ENCODE measurements around the gene OR2F2. TPM values are rescaled to one million over a fixed set of nuclear protein-coding genes. Genes with fewer than 3 reads are reported as not detected.

Gene OR2F2
- total RNA-seq, 1 experiment from 2014 or later, result not detected

DNA sequence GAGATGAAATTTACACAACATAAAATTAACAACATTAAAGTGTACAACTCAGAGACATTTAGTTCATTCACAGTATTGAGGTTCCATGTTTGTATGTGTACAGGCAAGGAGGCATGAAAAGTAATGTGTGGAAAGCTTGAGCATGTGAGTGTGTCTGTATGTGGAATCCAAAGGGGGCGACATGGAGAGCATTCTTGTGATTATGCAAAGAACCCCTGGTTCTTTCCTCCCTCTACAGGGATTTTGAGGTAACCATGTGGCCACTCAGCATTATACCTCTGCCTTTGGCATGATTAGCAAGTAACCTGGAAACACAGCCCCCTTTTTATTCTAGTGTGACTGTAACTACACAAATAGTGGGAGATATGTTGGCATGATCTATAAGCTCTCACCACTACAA, 40.6 kb downstream of the OR2F2 start:
- peak; percentile 46 for DNase-seq (ENCODE audit: low spot score)

DNA sequence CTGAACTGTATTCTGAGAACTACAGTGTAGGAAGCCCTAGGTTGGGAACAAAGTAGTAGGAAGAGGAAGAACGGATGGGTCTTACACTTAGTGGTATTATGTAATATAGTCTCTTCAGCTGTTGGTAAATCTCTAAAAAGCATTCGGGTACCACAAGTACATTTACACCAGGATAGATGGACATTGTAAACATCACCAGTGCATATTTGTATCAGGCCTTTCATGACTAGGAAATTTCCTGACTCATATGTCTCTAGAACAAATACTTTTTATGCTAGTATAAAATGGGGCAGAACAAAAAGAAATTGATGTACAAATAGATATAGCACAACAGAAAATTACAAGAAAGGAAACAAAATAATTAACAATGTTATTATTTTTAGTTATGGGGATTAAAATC, 43.6 kb downstream of the OR2F2 start:
- no peak for DNase-seq (ENCODE audit: low spot score)

DNA sequence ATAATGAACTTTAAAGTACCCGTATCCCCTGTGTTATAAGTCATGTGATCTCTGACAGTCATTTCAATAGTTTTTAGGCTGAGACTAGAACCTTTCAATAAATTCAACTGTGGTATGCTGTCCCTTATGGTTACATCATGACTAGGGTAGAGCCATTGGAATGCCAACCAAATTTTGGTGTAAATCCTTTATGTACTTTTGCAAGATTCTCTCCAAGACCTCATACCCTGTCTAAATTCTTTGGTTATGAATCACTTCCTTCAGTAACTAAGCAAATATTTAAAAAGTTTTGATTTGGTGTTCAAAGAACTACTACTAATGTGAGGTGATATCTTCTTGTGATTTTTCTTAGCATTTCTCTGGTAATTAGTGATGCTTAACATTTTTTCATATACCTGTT, 44.3 kb downstream of the OR2F2 start:
- peak; percentile 22 for DNase-seq (ENCODE audit: low spot score)

DNA sequence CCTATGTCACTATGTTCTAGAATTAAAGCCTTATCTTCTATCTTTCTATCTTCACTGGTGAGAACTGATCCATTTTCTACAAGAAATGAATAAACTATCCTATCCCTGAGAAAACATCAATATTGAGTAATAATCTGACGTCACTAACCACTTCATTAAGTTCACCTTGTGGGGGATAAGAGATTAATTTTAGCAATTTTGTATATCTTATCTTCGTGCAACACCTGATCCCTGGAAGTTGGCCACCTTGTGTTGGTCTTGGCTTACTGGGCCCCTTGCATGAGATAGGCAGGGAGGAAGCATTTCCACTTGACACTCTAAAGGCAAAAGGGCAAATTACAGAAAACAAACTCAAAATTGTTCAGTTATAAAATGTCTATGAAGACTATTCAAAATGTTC, 45.0 kb downstream of the OR2F2 start:
- DNase-seq (ENCODE audit: low spot score), result peak; percentile 9

DNA sequence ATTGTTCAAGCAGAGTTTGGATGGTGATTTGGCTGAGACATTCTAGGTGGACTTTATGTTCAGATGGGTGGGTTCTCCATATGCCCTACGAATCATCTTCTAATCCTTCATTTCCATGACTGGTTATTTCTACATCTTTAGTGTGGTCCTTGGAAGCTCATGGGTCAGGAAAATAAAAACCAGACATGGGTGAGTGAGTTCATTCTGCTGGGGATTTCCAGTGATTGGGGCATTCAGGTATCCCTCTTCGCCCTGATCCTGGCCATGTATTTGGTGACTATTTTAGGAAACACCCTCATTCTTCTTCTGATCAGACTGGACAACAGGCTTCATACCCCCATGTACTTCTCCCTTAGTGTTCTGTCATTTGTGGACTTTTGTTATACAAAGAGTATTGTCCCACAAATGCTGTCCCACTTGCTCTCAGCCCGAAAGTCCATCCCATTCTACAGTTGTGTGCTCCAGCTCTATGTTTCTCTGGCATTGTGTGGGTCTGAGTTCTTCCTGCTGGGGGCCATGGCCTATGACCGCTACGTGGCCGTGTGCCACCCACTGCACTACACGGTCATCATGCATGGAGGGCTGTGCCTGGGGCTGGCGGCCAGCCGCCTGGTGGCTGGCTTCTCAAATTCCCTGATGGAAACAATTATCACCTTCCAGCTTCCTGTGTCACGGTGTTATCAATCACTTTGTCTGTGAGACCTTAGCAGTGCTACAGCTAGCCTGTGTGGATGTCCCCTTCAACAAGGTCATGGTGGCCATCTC, 45.9 kb downstream of the OR2F2 start:
- no peak for DNase-seq (ENCODE audit: low spot score)

DNA sequence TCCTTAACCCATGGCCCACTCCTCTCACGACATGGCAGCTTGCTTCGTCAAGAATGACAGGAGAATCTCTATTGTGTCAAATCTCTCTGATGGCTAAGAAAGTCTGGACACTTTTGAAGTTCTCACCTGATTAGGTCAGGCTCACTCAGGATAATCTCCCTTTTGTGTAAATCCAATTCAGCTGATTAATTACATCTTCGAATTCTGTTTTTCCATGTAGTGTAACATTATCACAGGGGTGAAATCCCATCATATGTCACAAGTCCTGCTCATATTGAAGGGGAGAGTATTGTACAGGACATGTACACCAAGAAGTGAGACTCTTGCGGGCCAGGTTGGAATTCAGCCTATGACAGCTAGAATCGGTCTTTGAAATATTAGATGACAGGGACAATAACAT, 48.9 kb downstream of the OR2F2 start:
- no peak for DNase-seq (ENCODE audit: low spot score)

Other genes starting within 250 kb of the OR2F2 start
- gene CTAGE6, start 177.5 kb upstream of the OR2F2 start, total RNA-seq (2014; rRNA removed; shearing (Covaris generic)), result not detected in 2 replicates
- gene TCAF1, start 33.1 kb upstream of the OR2F2 start, total RNA-seq (2014; rRNA removed; shearing (Covaris generic)), result 17.4 and 22.4 TPM in 2 replicates
- not detected in 2 replicates for gene OR2F1, start 19.6 kb downstream of the OR2F2 start, total RNA-seq (2014; rRNA removed; shearing (Covaris generic))
- gene OR6B1, start 65.1 kb downstream of the OR2F2 start, total RNA-seq (2014; rRNA removed; shearing (Covaris generic)), result not detected in 2 replicates
- not detected in 2 replicates for gene OR2A5, start 113.7 kb downstream of the OR2F2 start, total RNA-seq (2014; rRNA removed; shearing (Covaris generic))
- gene OR2A25, start 134.6 kb downstream of the OR2F2 start, total RNA-seq (2014; rRNA removed; shearing (Covaris generic)), result not detected in 2 replicates
- not detected in 2 replicates for gene OR2A12, start 151.0 kb downstream of the OR2F2 start, total RNA-seq (2014; rRNA removed; shearing (Covaris generic))
- not detected in 2 replicates for gene OR2A2, start 174.3 kb downstream of the OR2F2 start, total RNA-seq (2014; rRNA removed; shearing (Covaris generic))
- not detected in 2 replicates for gene OR2A14, start 187.9 kb downstream of the OR2F2 start, total RNA-seq (2014; rRNA removed; shearing (Covaris generic))
- gene CTAGE4, start 248.2 kb downstream of the OR2F2 start, total RNA-seq (2014; rRNA removed; shearing (Covaris generic)), result 3.8 and 3.9 TPM in 2 replicates

All from HT-29 (cell line).